CD8-positive, alpha-beta memory T cell (primary cell): Measurements from ENCODE around the gene ANKRD29. TPM values are rescaled to one million over a fixed set of nuclear protein-coding genes. Genes with fewer than 3 reads are reported as not detected.

Source experiments
- CTCF ChIA-PET: fragments of 350-600 bp; sonication (Branson Sonifier 250); formaldehyde crosslinking; loops from one replicate; lab custom pipeline; 2021; ENCODE audit warnings: antibody characterized with exemption; lab: Charles Lee
- POLR2A ChIA-PET: fragments of 350-600 bp; sonication (Branson Sonifier 250); formaldehyde crosslinking; loops from one replicate; lab custom pipeline; 2021; ENCODE audit warnings: antibody characterized with exemption; lab: Charles Lee
- DNase-seq, 5 donors: peaks; one replicate each; pipeline versions ENCODE4 v3.0.0 to v3.0.0-alpha.2; 2020 to 2022; ENCODE audit warnings: mixed read lengths in 1 of 5
- H3K27ac ChIP-seq: one replicate; pipeline ENCODE4 v1.7.0; 2013; ENCODE audit warnings: low read depth, mild to moderate bottlenecking, low read length, moderate library complexity
- H3K27me3 ChIP-seq: 2 replicates; pipeline ENCODE4 v1.7.0; 2013; ENCODE audit warnings: low read length, mild to moderate bottlenecking; ENCODE audit not compliant: insufficient read depth, poor library complexity, severe bottlenecking
- H3K36me3 ChIP-seq: 2 replicates; pipeline ENCODE4 v1.7.0; 2013; ENCODE audit warnings: mild to moderate bottlenecking, low read length, moderate library complexity; ENCODE audit not compliant: insufficient read depth
- H3K4me1 ChIP-seq: 2 replicates; pipeline ENCODE4 v1.7.0; 2013; ENCODE audit warnings: mild to moderate bottlenecking, low read length, moderate library complexity; ENCODE audit not compliant: insufficient read depth
- H3K4me3 ChIP-seq: 2 replicates; pipeline ENCODE4 v1.7.0; 2013; ENCODE audit warnings: mild to moderate bottlenecking, low read length
- H3K9me3 ChIP-seq: 2 replicates; pipeline ENCODE4 v1.7.0; 2013; ENCODE audit warnings: mild to moderate bottlenecking, low read length
- H3K27ac Mint-ChIP-seq, 8 donors: one replicate each; pipeline ENCODE4 v1.8.0; 2020 to 2021; ENCODE audit warnings: mixed read lengths in 8 of 8, mild to moderate bottlenecking in 6 of 8, inconsistent platforms in 3 of 8, moderate library complexity in 3 of 8
- H3K27me3 Mint-ChIP-seq, 2 donors: one replicate each; pipeline ENCODE4 v1.8.0; 2020 to 2021; ENCODE audit warnings: mixed read lengths in 2 of 2, mild to moderate bottlenecking in 1 of 2, moderate library complexity in 1 of 2
- H3K36me3 Mint-ChIP-seq, 3 donors: one replicate each; pipeline ENCODE4 v1.8.0; 2020 to 2021; ENCODE audit warnings: mixed read lengths in 3 of 3, inconsistent platforms in 1 of 3, mild to moderate bottlenecking in 1 of 3
- H3K4me1 Mint-ChIP-seq, 3 donors: one replicate each; pipeline ENCODE4 v1.8.0; 2020 to 2021; ENCODE audit warnings: mixed read lengths in 3 of 3, inconsistent platforms in 1 of 3, mild to moderate bottlenecking in 1 of 3
- H3K4me3 Mint-ChIP-seq, 7 donors: one replicate each; pipeline ENCODE4 v1.8.0; 2020 to 2021; ENCODE audit warnings: mixed read lengths in 7 of 7, mild to moderate bottlenecking in 6 of 7, moderate library complexity in 4 of 7, inconsistent platforms in 2 of 7
- H3K9me3 Mint-ChIP-seq, 5 donors: one replicate each; pipeline ENCODE4 v1.8.0; 2020 to 2022; ENCODE audit warnings: mixed read lengths in 5 of 5, mild to moderate bottlenecking in 3 of 5, moderate library complexity in 2 of 5, inconsistent platforms in 1 of 5
- polyA plus RNA-seq: library from polyadenylated mRNA; unstranded; fragments of 300-500 nt; fragmentation: Illumina TruSeq; gene quantifications from one replicate; pipeline ENCODE4 v1.2.3, GENCODE V29; 2021
- total RNA-seq, 2 experiments: library from RNA; stranded (reverse); gene quantifications; one replicate each; pipeline ENCODE4 v1.2.3, GENCODE V29; 2021

Gene ANKRD29
- total and polyA plus RNA-seq, 3 experiments from 2014 or later = not detected

- H3K36me3 Mint-ChIP-seq = no peaks in the 10 kb centered on the region
- no peaks in the 10 kb centered on the region for H3K9me3 ChIP-seq
These were observed 6.0 kb upstream of the ANKRD29 start for GRCh38 chr18:23668731-23669130.

GRCh38 chr18:23667114-23667513, 4.4 kb upstream of the ANKRD29 start:
- H3K9me3 ChIP-seq = no peaks in the 10 kb centered on the region
- Mint-ChIP-seq H3K27me3 (peaks cover 4 to 14% of the 10 kb centered on the region in 2 donors), H3K9me3 (no peaks in the 10 kb centered on the region), H3K27ac (peak overlapping the region in 1 of 8 donors; percentile 6), H3K4me3 (no peak overlapping the region), H3K4me1 (peaks cover 11 to 15% (median 12%) of the 10 kb centered on the region in 3 donors), H3K36me3 (peaks cover 0 to 2% (median 0%) of the 10 kb centered on the region in 3 donors)
- peaks cover 10% of the 10 kb centered on the region for H3K4me1 ChIP-seq
- H3K27me3 ChIP-seq = no peaks in the 10 kb centered on the region
- H3K36me3 ChIP-seq = no peaks in the 10 kb centered on the region
- no peak overlapping the region for H3K27ac ChIP-seq
- H3K4me3 ChIP-seq = no peak overlapping the region
- ChIA-PET POLR2A (no interaction called here), CTCF (no interaction called here)
- DNase-seq = no peak

More at GRCh38 chr18:23668731-23669130, 6.0 kb upstream of the ANKRD29 start:
- Mint-ChIP-seq H3K27me3 (peaks cover 3 to 14% of the 10 kb centered on the region in 2 donors), H3K4me1 (peaks cover 0 to 5% (median 3%) of the 10 kb centered on the region in 3 donors), H3K27ac (peak overlapping the region in 1 of 8 donors; percentile 63), H3K9me3 (no peaks in the 10 kb centered on the region), H3K4me3 (no peak overlapping the region)
- Histone ChIP-seq H3K4me1 (no peaks in the 10 kb centered on the region), H3K27me3 (no peaks in the 10 kb centered on the region), H3K36me3 (no peaks in the 10 kb centered on the region), H3K27ac (no peak overlapping the region), H3K4me3 (no peak overlapping the region)
- CTCF ChIA-PET = no interaction called here
- POLR2A ChIA-PET = no interaction called here
- DNase-seq = no peak

- H3K27ac ChIP-seq = no peak overlapping the region
- Mint-ChIP-seq H3K27ac (no peak overlapping the region), H3K4me3 (peak overlapping the region in 2 of 7 donors; percentile 33 to 61), H3K27me3 (peaks cover 19 to 25% of the 10 kb centered on the region in 2 donors), H3K9me3 (no peaks in the 10 kb centered on the region), H3K36me3 (peaks cover 0 to 2% (median 0%) of the 10 kb centered on the region in 3 donors), H3K4me1 (peaks cover 22% of the 10 kb centered on the region in 3 donors)
- ChIA-PET POLR2A (no interaction called here), CTCF (interaction anchor here (1.1 kb wide), 1 partner anchor 47 kb away, joined by 3 read pairs; no protein-coding TSS in a partner anchor)
- peaks cover 24% of the 10 kb centered on the region for H3K4me1 ChIP-seq
- H3K9me3 ChIP-seq = no peaks in the 10 kb centered on the region
- H3K27me3 ChIP-seq = peaks cover 15% of the 10 kb centered on the region
- DNase-seq = no peak
- no peak overlapping the region for H3K4me3 ChIP-seq
- no peaks in the 10 kb centered on the region for H3K36me3 ChIP-seq
These were observed 2.0 kb upstream of the ANKRD29 start for GRCh38 chr18:23664674-23665073.

- Mint-ChIP-seq H3K27me3 (peaks cover 30 to 31% of the 10 kb centered on the region in 2 donors), H3K36me3 (peaks cover 0 to 2% (median 0%) of the 10 kb centered on the region in 3 donors), H3K4me1 (peaks cover 22% of the 10 kb centered on the region in 3 donors), H3K4me3 (peak overlapping the region; percentile 78 to 93 (median 83)), H3K9me3 (peaks cover 0 to 2% (median 0%) of the 10 kb centered on the region in 5 donors), H3K27ac (peak overlapping the region in 5 of 8 donors; percentile 27 to 69 (median 38))
- peak overlapping the region; percentile 66 for H3K4me3 ChIP-seq
- CTCF ChIA-PET = interaction anchor here (0.7 kb wide), 1 partner anchor 636 kb away, joined by 3 read pairs; no protein-coding TSS in a partner anchor
- H3K4me1 ChIP-seq = peaks cover 24% of the 10 kb centered on the region
- DNase-seq = peak in 1 of 5 donors; percentile 0
- H3K36me3 ChIP-seq = no peaks in the 10 kb centered on the region
- POLR2A ChIA-PET = interaction anchor here (0.7 to 0.8 kb wide), 2 partner anchors 290 to 477 kb away, joined by 4 to 14 read pairs; partner anchors contain the start of gene CABYR
- no peak overlapping the region for H3K27ac ChIP-seq
- no peaks in the 10 kb centered on the region for H3K9me3 ChIP-seq
- H3K27me3 ChIP-seq = peaks cover 15% of the 10 kb centered on the region
These were observed 889 bp downstream of the ANKRD29 start for GRCh38 chr18:23661735-23662308.

- H3K27me3 Mint-ChIP-seq = peaks cover 29 to 31% of the 10 kb centered on the region in 2 donors
- POLR2A ChIA-PET = no interaction called here
- peaks cover 15% of the 10 kb centered on the region for H3K27me3 ChIP-seq
These were observed 4.4 kb downstream of the ANKRD29 start for GRCh38 chr18:23658285-23658684.

GRCh38 chr18:23652232-23652631, 10.5 kb downstream of the ANKRD29 start:
- no peaks in the 10 kb centered on the region for H3K9me3 Mint-ChIP-seq
- H3K4me1 Mint-ChIP-seq = no peaks in the 10 kb centered on the region
- no peaks in the 10 kb centered on the region for H3K27me3 ChIP-seq
- no peaks in the 10 kb centered on the region for H3K36me3 ChIP-seq
- no peak overlapping the region for H3K27ac ChIP-seq
- H3K27me3 Mint-ChIP-seq = peaks cover 7 to 18% of the 10 kb centered on the region in 2 donors
- H3K9me3 ChIP-seq = no peaks in the 10 kb centered on the region
- no peak overlapping the region for H3K4me3 Mint-ChIP-seq
- no peak overlapping the region for H3K4me3 ChIP-seq
- H3K36me3 Mint-ChIP-seq = no peaks in the 10 kb centered on the region
- H3K27ac Mint-ChIP-seq = no peak overlapping the region
- H3K4me1 ChIP-seq = no peaks in the 10 kb centered on the region
- POLR2A ChIA-PET = no interaction called here
- DNase-seq = no peak
- CTCF ChIA-PET = interaction anchor here (1.0 kb wide), 1 partner anchor 22 kb away, joined by 3 read pairs; no protein-coding TSS in a partner anchor

More at GRCh38 chr18:23658285-23658684, 4.4 kb downstream of the ANKRD29 start:
- DNase-seq = no peak
- Histone ChIP-seq H3K4me1 (peaks cover 20% of the 10 kb centered on the region), H3K27ac (no peak overlapping the region), H3K36me3 (no peaks in the 10 kb centered on the region), H3K4me3 (no peak overlapping the region), H3K9me3 (no peaks in the 10 kb centered on the region)
- H3K9me3 Mint-ChIP-seq = peaks cover 0 to 2% (median 0%) of the 10 kb centered on the region in 5 donors
- no peak overlapping the region for H3K4me3 Mint-ChIP-seq
- peaks cover 15 to 20% (median 17%) of the 10 kb centered on the region in 3 donors for H3K4me1 Mint-ChIP-seq
- H3K36me3 Mint-ChIP-seq = peaks cover 0 to 2% (median 0%) of the 10 kb centered on the region in 3 donors
- no peak overlapping the region for H3K27ac Mint-ChIP-seq
- CTCF ChIA-PET = no interaction called here

- Mint-ChIP-seq H3K27me3 (peaks cover 6 to 18% of the 10 kb centered on the region in 2 donors), H3K36me3 (peaks cover 0 to 3% (median 0%) of the 10 kb centered on the region in 3 donors), H3K4me3 (no peak overlapping the region), H3K9me3 (no peaks in the 10 kb centered on the region), H3K27ac (no peak overlapping the region), H3K4me1 (no peaks in the 10 kb centered on the region)
- Histone ChIP-seq H3K27ac (no peak overlapping the region), H3K36me3 (no peaks in the 10 kb centered on the region), H3K9me3 (no peaks in the 10 kb centered on the region), H3K4me1 (no peaks in the 10 kb centered on the region), H3K4me3 (no peak overlapping the region), H3K27me3 (no peaks in the 10 kb centered on the region)
- CTCF ChIA-PET = interaction anchor here (1.0 to 1.3 kb wide), 3 partner anchors 12 to 31 kb away, joined by 3 read pairs; no protein-coding TSS in a partner anchor
- no peak for DNase-seq
- POLR2A ChIA-PET = no interaction called here
These were observed 11.5 kb downstream of the ANKRD29 start for GRCh38 chr18:23650968-23651927.
